ENCODE measurements around the gene GABRA5. TPM values are rescaled to one million over a fixed set of nuclear protein-coding genes. Genes with fewer than 3 reads are reported as not detected.

The GABRA5 gene
- total RNA-seq, 1 experiment from 2014 or later, result not detected

GRCh38 chr15:26877831-26878230 is 11.0 kb downstream of the GABRA5 start:
- no peak for TF ChIP-seq CTCF (IDR thresholded peaks at IDR 0.05; ENCODE audit: insufficient read depth in 1 of 2, low read depth in 1 of 2, low read length in 1 of 2, severe bottlenecking in 1 of 2, unreplicated experiment in 1 of 2)
- no TSS peak for BruUV-seq (replicated peaks)
- ChIA-PET POLR2A (no interaction called here), CTCF (no interaction called here)
- no peaks in the 10 kb centered on the region for H3K27me3 ChIP-seq (replicated peaks; ENCODE audit: control insufficient read depth, insufficient read depth, low read length)
- Mint-ChIP-seq H3K9me3 (ENCODE audit: unreplicated experiment) (no peaks in the 10 kb centered on the region), H3K27me3 (ENCODE audit: insufficient read depth, unreplicated experiment) (no peaks in the 10 kb centered on the region), H3K36me3 (ENCODE audit: insufficient read depth, unreplicated experiment) (no peaks in the 10 kb centered on the region), H3K4me1 (ENCODE audit: low read depth, unreplicated experiment) (no peaks in the 10 kb centered on the region), H3K27ac (ENCODE audit: unreplicated experiment) (no peak overlapping the region), H3K4me3 (ENCODE audit: unreplicated experiment) (no peak overlapping the region)
- intact Hi-C loops (cut with micrococcal nuclease; ENCODE audit: unreplicated experiment), result no loop called here
- H3K4me3 ChIP-seq (ENCODE audit: low read depth, low read length), result no peak overlapping the region
- no peak for DNase-seq
- no peaks in the 10 kb centered on the region for H3K36me3 ChIP-seq (ENCODE audit: control insufficient read depth, insufficient read depth, low read length)
- H3K9me3 ChIP-seq, result no peaks in the 10 kb centered on the region
- H3K4me1 ChIP-seq, result no peaks in the 10 kb centered on the region

GRCh38 chr15:26879706-26880105 is 12.8 kb downstream of the GABRA5 start:
- no peaks in the 10 kb centered on the region for H3K9me3 ChIP-seq
- POLR2A ChIA-PET, result no interaction called here
- no peak overlapping the region for H3K4me3 ChIP-seq (ENCODE audit: low read depth, low read length)
- Mint-ChIP-seq H3K36me3 (ENCODE audit: insufficient read depth, unreplicated experiment) (no peaks in the 10 kb centered on the region), H3K27ac (ENCODE audit: unreplicated experiment) (no peak overlapping the region), H3K27me3 (ENCODE audit: insufficient read depth, unreplicated experiment) (no peaks in the 10 kb centered on the region), H3K9me3 (ENCODE audit: unreplicated experiment) (no peaks in the 10 kb centered on the region), H3K4me3 (ENCODE audit: unreplicated experiment) (no peak overlapping the region), H3K4me1 (ENCODE audit: low read depth, unreplicated experiment) (no peaks in the 10 kb centered on the region)
- no peaks in the 10 kb centered on the region for H3K27me3 ChIP-seq (replicated peaks; ENCODE audit: control insufficient read depth, insufficient read depth, low read length)
- no peaks in the 10 kb centered on the region for H3K4me1 ChIP-seq
- H3K36me3 ChIP-seq (ENCODE audit: control insufficient read depth, insufficient read depth, low read length), result no peaks in the 10 kb centered on the region
- BruUV-seq (replicated peaks), result no TSS peak
- DNase-seq, result no peak
- TF ChIP-seq CTCF (IDR thresholded peaks at IDR 0.05; ENCODE audit: insufficient read depth in 1 of 2, low read depth in 1 of 2, low read length in 1 of 2, severe bottlenecking in 1 of 2, unreplicated experiment in 1 of 2), result no peak
- intact Hi-C loops (cut with micrococcal nuclease; ENCODE audit: unreplicated experiment), result loop anchor here (10.0 kb wide), 1 partner anchor 1215 kb away; the partner anchor contains the start of gene OCA2
- CTCF ChIA-PET, result interaction anchor here (1.0 kb wide), 1 partner anchor 10 kb away, joined by 5 read pairs; no protein-coding TSS in a partner anchor

- no peaks in the 10 kb centered on the region for H3K36me3 Mint-ChIP-seq (ENCODE audit: insufficient read depth, unreplicated experiment)
- no peaks in the 10 kb centered on the region for H3K4me1 Mint-ChIP-seq (ENCODE audit: low read depth, unreplicated experiment)
- intact Hi-C loops (cut with micrococcal nuclease; ENCODE audit: unreplicated experiment), result loop anchor here (10.0 kb wide), 1 partner anchor 1213 kb away; the partner anchor contains the start of gene OCA2
- no peak overlapping the region for H3K4me3 Mint-ChIP-seq (ENCODE audit: unreplicated experiment)
- no peak for DNase-seq
- H3K4me3 ChIP-seq (ENCODE audit: low read depth, low read length), result no peak overlapping the region
- POLR2A ChIA-PET, result no interaction called here
- no peaks in the 10 kb centered on the region for H3K4me1 ChIP-seq
- no peaks in the 10 kb centered on the region for H3K27me3 ChIP-seq (replicated peaks; ENCODE audit: control insufficient read depth, insufficient read depth, low read length)
- no peaks in the 10 kb centered on the region for H3K9me3 Mint-ChIP-seq (ENCODE audit: unreplicated experiment)
- CTCF ChIA-PET, result no interaction called here
- no peaks in the 10 kb centered on the region for H3K9me3 ChIP-seq
- H3K36me3 ChIP-seq (ENCODE audit: control insufficient read depth, insufficient read depth, low read length), result no peaks in the 10 kb centered on the region
- H3K27ac Mint-ChIP-seq (ENCODE audit: unreplicated experiment), result no peak overlapping the region
- no peak for TF ChIP-seq CTCF (IDR thresholded peaks at IDR 0.05; ENCODE audit: insufficient read depth in 1 of 2, low read depth in 1 of 2, low read length in 1 of 2, severe bottlenecking in 1 of 2, unreplicated experiment in 1 of 2)
- H3K27me3 Mint-ChIP-seq (ENCODE audit: insufficient read depth, unreplicated experiment), result no peaks in the 10 kb centered on the region
- BruUV-seq (replicated peaks), result no TSS peak
Observed at GRCh38 chr15:26882112-26882511, 15.2 kb downstream of the GABRA5 start.

Measured in Caco-2 (cell line).